Muscle layer of colon (tissue), 2 donors: Measurements from ENCODE around the gene KIRREL3.

Experiments used
- H3K27ac ChIP-seq: one replicate; pipeline ENCODE4 v1.7.0; 2013; ENCODE audit warnings: low read depth, mild to moderate bottlenecking, low read length, moderate library complexity
- H3K27me3 ChIP-seq, 2 donors: one replicate each; pipeline ENCODE4 v1.7.0; 2013; ENCODE audit warnings: low read length in 2 of 2, mild to moderate bottlenecking in 2 of 2; ENCODE audit not compliant: insufficient read depth in 2 of 2, control insufficient read depth in 1 of 2
- H3K36me3 ChIP-seq: one replicate; pipeline ENCODE4 v1.7.0; 2013; ENCODE audit warnings: mild to moderate bottlenecking, low read length; ENCODE audit not compliant: insufficient read depth
- H3K4me1 ChIP-seq: one replicate; pipeline ENCODE4 v1.7.0; 2013; ENCODE audit warnings: mild to moderate bottlenecking, low read length; ENCODE audit not compliant: insufficient read depth
- H3K4me3 ChIP-seq, 2 donors: one replicate each; pipeline ENCODE4 v1.7.0; 2013; ENCODE audit warnings: low read length in 2 of 2, low read depth in 1 of 2, mild to moderate bottlenecking in 1 of 2, moderate library complexity in 1 of 2
- H3K9ac ChIP-seq: one replicate; pipeline ENCODE4 v1.7.0; 2013; ENCODE audit warnings: low read length
- H3K9me3 ChIP-seq: one replicate; pipeline ENCODE4 v1.7.0; 2013; ENCODE audit warnings: mild to moderate bottlenecking, low read length
- donor health status: abdominal sarcoma.
- donor health status: Adenocarcinoma of cecum.

KIRREL3 gene

GRCh38 chr11:126423154-126423553 is 577.4 kb downstream of the KIRREL3 start:
- no peak overlapping the region for H3K27ac ChIP-seq
- H3K4me3 ChIP-seq = no peak overlapping the region
- H3K9ac ChIP-seq = no peak overlapping the region
- no peaks in the 10 kb centered on the region for H3K9me3 ChIP-seq
- H3K27me3 ChIP-seq = no peaks in the 10 kb centered on the region
- peaks cover 16% of the 10 kb centered on the region for H3K4me1 ChIP-seq
- no peaks in the 10 kb centered on the region for H3K36me3 ChIP-seq

DNA sequence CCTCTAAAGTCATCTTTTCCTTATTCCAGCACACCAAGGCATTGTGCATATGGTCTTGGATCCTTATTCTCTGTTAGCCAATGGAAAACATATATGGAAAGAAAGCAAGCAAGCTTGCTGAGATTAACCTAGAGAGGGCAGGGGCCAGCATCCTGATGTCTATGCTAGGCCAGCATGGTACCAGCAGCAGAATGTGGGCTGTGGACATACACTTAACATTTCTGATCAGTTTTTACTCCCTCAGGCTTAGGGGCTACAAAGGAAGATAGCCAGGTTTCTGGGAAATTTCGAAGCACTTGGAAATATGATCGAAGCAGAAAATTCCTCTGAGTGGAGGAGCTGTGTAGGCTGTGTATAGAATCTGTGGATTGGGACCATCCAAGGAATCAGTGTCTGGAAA is 578.1 kb downstream of the KIRREL3 start:
- Histone ChIP-seq H3K27me3 (no peaks in the 10 kb centered on the region), H3K9me3 (no peaks in the 10 kb centered on the region), H3K4me1 (peaks cover 11% of the 10 kb centered on the region), H3K9ac (no peak overlapping the region), H3K36me3 (no peaks in the 10 kb centered on the region), H3K27ac (no peak overlapping the region), H3K4me3 (no peak overlapping the region)

- H3K4me3 ChIP-seq = no peak overlapping the region
- H3K27ac ChIP-seq = no peak overlapping the region
- no peaks in the 10 kb centered on the region for H3K36me3 ChIP-seq
- no peaks in the 10 kb centered on the region for H3K9me3 ChIP-seq
- peaks cover 10% of the 10 kb centered on the region for H3K4me1 ChIP-seq
- H3K27me3 ChIP-seq = no peaks in the 10 kb centered on the region
- H3K9ac ChIP-seq = no peak overlapping the region
Observed at GRCh38 chr11:126421271-126421671, 579.3 kb downstream of the KIRREL3 start.

DNA sequence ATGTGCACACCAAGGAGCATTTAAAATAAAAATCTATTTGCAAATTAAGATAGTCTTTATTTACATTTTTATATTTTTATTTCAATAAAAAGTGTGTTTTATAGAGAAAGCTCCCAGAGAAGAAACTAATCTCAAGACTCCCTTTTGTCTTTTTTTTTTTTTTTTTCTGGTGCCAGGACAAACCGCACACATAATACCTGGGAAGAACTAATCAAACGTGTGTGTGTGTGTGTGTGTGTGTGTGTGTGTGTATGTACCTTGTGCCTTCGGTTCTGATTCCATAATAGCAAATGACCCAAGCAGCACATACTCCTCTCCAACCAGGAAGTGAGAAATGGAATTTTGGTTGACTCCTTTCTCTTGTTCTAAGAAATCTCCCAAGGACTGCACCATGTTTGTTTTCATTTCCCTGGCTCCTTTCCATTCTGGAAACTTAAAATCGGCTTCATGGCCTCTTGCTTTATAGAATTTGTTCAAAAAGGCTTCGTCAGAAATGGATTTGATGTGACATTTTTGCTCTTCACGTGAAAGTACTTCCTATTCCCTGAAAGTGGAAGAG is 579.8 kb downstream of the KIRREL3 start:
- Histone ChIP-seq H3K9ac (no peak overlapping the region), H3K27ac (no peak overlapping the region), H3K4me3 (no peak overlapping the region), H3K27me3 (no peaks in the 10 kb centered on the region), H3K36me3 (no peaks in the 10 kb centered on the region), H3K9me3 (no peaks in the 10 kb centered on the region), H3K4me1 (peaks cover 15% of the 10 kb centered on the region)

DNA sequence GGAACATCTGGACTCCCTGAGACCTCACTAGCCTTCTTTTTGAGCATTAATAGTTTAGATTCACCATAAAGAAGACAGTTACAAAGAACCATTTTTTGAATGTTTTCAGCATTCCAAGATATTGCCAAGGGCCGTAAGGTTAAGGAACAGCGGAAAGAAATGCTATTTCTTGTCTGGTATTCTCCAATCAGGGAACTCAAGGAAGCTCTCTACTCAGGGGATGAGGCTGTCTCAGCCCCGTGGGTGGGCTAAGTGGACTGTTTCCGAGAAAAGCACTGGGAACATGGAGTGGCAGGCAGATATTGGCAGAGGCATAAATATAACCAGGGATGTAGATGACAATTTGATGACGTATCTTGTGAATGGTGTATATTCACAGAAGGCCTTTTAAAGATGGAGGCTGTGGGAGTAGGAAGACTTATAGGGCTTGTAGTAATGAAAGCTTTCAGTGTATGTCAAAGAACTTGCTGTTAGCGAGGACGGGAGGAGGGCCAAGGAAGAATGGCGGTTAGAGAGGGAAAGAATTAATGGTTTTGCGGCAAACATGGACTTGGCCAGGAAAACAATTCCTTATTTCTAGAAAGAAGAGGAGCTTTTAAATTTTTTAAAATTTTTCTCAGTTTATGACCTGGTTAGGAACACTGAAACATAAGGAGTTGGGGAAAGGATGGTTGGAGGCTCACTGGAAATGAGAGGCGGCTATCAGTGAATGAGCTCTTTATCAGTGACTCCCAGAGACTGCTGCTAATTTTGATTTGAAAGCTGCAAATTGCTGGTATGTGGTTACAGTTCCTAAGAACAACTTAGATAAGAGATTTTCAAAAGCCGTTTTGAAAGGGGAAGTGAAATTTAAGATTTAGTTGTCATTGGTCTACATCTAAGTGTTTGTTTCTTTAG is 580.5 kb downstream of the KIRREL3 start:
- H3K9ac ChIP-seq = no peak overlapping the region
- H3K4me1 ChIP-seq = peaks cover 22% of the 10 kb centered on the region
- H3K36me3 ChIP-seq = no peaks in the 10 kb centered on the region
- H3K4me3 ChIP-seq = no peak overlapping the region
- no peak overlapping the region for H3K27ac ChIP-seq
- H3K9me3 ChIP-seq = no peaks in the 10 kb centered on the region
- H3K27me3 ChIP-seq = no peaks in the 10 kb centered on the region

GRCh38 chr11:126418887-126419286 is 581.7 kb downstream of the KIRREL3 start:
- Histone ChIP-seq H3K27ac (no peak overlapping the region), H3K9me3 (no peaks in the 10 kb centered on the region), H3K4me1 (peaks cover 34% of the 10 kb centered on the region), H3K9ac (no peak overlapping the region), H3K27me3 (no peaks in the 10 kb centered on the region), H3K4me3 (no peak overlapping the region), H3K36me3 (peaks cover under 1% of the 10 kb centered on the region)

GRCh38 chr11:126417091-126417862 is 583.3 kb downstream of the KIRREL3 start:
- peaks cover 36% of the 10 kb centered on the region for H3K4me1 ChIP-seq
- H3K9ac ChIP-seq = no peak overlapping the region
- no peaks in the 10 kb centered on the region for H3K9me3 ChIP-seq
- H3K27me3 ChIP-seq = no peaks in the 10 kb centered on the region
- H3K4me3 ChIP-seq = peak overlapping the region; percentile 5 to 61
- peaks cover 8% of the 10 kb centered on the region for H3K36me3 ChIP-seq
- H3K27ac ChIP-seq = peak overlapping the region; percentile 89

GRCh38 chr11:126416542-126417090 is 584.0 kb downstream of the KIRREL3 start:
- Histone ChIP-seq H3K9me3 (no peaks in the 10 kb centered on the region), H3K4me3 (peak overlapping the region; percentile 5 to 61), H3K27me3 (no peaks in the 10 kb centered on the region), H3K27ac (peak overlapping the region; percentile 89), H3K4me1 (peaks cover 36% of the 10 kb centered on the region), H3K9ac (peak overlapping the region; percentile 54), H3K36me3 (peaks cover 14% of the 10 kb centered on the region)

DNA sequence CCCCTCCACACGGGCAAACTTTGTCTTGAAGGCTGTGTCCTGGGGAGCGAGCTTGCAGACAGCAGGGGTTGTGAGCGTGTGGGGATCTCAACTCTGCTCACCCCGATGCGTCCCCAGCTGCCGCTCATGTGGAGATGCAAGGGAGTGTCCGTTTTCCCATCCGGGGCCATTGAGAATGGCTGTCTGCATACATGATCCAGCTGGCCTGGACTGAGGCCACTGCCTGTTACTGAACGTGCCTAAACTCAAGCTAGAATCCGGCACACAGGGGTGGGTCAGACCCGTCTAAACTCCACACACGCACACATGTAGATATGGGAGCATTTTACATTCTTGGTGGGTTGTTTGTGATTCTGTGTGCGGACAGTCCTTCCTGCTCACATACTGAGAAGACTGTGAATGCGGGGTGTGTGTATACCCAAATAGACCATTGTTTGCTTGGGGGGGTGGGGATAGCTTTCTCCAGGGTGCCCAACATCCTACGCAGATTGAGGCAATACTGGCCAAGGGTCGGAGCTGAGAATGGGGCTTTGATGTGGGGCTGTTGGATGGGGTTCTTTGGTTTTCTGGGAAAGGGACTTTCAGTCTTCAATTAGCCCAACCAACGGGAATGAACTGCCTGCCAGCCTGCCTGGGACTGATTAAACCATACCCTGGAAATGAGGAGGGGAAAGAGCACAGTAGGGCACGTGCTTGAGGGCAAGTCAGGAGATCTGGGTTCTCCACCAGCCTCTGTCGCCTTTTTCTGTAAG is 584.7 kb downstream of the KIRREL3 start:
- no peaks in the 10 kb centered on the region for H3K27me3 ChIP-seq
- peak overlapping the region; percentile 89 for H3K27ac ChIP-seq
- H3K4me1 ChIP-seq = peaks cover 36% of the 10 kb centered on the region
- H3K36me3 ChIP-seq = peaks cover 17% of the 10 kb centered on the region
- no peaks in the 10 kb centered on the region for H3K9me3 ChIP-seq
- H3K9ac ChIP-seq = peak overlapping the region; percentile 54
- H3K4me3 ChIP-seq = peak overlapping the region in 1 of 2 donors; percentile 61

DNA sequence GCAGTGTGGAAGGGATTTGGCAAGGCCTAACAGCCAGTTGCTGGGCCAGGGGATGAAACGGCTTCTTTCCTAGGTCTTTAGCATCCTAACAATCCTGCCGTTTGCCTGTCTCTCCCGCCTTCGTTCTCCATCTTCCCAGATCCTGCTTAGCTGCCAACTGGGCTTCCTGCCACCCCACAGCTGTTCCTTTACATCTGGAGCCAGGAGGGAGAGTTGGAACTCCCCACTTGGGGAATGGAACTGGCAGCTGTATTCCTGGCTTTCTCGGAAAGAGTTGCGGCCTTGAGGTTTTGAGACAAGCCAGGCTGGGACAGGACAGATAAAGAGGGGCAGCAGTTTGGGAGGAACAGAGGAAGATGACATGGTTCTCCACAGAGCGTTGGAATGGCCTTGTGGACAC is 585.4 kb downstream of the KIRREL3 start:
- Histone ChIP-seq H3K9me3 (no peaks in the 10 kb centered on the region), H3K4me1 (peaks cover 36% of the 10 kb centered on the region), H3K9ac (no peak overlapping the region), H3K27me3 (no peaks in the 10 kb centered on the region), H3K27ac (peak overlapping the region; percentile 89), H3K4me3 (peak overlapping the region in 1 of 2 donors; percentile 2), H3K36me3 (peaks cover 17% of the 10 kb centered on the region)
